NCI-H1930 (cell line): Measurements from ENCODE around the gene GAGE12C.
"Not testable (repeated sequence)": the region's sequence is repeated elsewhere in the genome, so short reads cannot be mapped to it uniquely, and the experiment has no call there.

ENCODE experiments used
- DNase-seq, 2 experiments: peaks; one replicate each; lab custom pipeline; 2025; lab: John Stamatoyannopoulos, UW

Gene GAGE12C, protein sequence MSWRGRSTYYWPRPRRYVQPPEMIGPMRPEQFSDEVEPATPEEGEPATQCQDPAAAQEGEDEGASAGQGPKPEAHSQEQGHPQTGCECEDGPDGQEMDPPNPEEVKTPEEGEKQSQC

DNA sequence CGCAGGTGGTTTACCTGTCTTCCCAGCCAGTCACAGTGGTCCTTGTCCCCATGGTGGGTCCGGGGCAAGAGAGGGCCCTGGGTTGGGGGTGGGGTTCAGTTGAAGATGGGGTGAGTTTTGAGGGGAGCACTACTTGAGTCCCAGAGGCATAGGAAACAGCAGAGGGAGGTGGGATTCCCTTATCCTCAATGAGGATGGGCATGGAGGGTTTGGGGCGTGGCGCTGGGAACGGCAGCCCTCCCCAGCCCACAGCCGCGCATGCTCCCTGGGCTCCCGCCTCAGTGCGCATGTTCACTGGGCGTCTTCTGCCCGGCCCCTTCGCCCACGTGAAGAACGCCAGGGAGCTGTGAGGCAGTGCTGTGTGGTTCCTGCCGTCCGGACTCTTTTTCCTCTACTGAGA, at the start of gene GAGE12C:
Gene GAGE12C (plus strand): TSS at position 301 of the 400 bp plus-strand sequence. CDS start 1,155 bp downstream, outside the sequence.
- not testable (repeated sequence) for DNase-seq

DNA sequence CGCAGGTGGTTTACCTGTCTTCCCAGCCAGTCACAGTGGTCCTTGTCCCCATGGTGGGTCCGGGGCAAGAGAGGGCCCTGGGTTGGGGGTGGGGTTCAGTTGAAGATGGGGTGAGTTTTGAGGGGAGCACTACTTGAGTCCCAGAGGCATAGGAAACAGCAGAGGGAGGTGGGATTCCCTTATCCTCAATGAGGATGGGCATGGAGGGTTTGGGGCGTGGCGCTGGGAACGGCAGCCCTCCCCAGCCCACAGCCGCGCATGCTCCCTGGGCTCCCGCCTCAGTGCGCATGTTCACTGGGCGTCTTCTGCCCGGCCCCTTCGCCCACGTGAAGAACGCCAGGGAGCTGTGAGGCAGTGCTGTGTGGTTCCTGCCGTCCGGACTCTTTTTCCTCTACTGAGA, 9.5 kb downstream of the GAGE12C start, which contains the start of gene GAGE12D:
Gene GAGE12D (plus strand): TSS at position 301 of the 400 bp plus-strand sequence. CDS start 1,155 bp downstream, outside the sequence.
- not testable (repeated sequence) for DNase-seq

DNA sequence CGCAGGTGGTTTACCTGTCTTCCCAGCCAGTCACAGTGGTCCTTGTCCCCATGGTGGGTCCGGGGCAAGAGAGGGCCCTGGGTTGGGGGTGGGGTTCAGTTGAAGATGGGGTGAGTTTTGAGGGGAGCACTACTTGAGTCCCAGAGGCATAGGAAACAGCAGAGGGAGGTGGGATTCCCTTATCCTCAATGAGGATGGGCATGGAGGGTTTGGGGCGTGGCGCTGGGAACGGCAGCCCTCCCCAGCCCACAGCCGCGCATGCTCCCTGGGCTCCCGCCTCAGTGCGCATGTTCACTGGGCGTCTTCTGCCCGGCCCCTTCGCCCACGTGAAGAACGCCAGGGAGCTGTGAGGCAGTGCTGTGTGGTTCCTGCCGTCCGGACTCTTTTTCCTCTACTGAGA, 19.0 kb downstream of the GAGE12C start, which contains the start of gene GAGE12E:
Gene GAGE12E (plus strand): TSS at position 301 of the 400 bp plus-strand sequence. CDS start 1,155 bp downstream, outside the sequence.
- not testable (repeated sequence) for DNase-seq

DNA sequence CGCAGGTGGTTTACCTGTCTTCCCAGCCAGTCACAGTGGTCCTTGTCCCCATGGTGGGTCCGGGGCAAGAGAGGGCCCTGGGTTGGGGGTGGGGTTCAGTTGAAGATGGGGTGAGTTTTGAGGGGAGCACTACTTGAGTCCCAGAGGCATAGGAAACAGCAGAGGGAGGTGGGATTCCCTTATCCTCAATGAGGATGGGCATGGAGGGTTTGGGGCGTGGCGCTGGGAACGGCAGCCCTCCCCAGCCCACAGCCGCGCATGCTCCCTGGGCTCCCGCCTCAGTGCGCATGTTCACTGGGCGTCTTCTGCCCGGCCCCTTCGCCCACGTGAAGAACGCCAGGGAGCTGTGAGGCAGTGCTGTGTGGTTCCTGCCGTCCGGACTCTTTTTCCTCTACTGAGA, 28.6 kb downstream of the GAGE12C start, which contains the start of gene GAGE12F:
Gene GAGE12F (plus strand): TSS at position 301 of the 400 bp plus-strand sequence. CDS start 1,155 bp downstream, outside the sequence.
- not testable (repeated sequence) for DNase-seq

DNA sequence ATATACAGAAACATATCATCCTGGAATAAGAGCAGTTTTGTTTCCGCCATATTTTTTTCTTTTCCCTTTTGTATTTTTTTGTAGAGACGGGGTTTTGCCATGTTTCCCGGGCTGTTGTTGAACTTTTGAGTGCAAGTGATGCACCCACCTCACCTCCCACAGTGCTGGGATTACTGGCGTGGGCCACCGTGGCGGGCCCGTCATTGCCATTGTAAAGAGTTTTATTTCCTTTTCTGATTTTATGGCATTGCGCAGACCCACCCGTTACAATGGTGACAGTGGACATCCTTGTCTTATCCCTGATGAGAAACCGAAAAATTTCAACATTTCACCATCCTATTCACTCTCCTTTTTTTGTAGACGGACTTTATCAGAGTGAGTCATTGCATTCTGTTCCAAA, 36.8 kb downstream of the GAGE12C start:
- not testable (repeated sequence) for DNase-seq

DNA sequence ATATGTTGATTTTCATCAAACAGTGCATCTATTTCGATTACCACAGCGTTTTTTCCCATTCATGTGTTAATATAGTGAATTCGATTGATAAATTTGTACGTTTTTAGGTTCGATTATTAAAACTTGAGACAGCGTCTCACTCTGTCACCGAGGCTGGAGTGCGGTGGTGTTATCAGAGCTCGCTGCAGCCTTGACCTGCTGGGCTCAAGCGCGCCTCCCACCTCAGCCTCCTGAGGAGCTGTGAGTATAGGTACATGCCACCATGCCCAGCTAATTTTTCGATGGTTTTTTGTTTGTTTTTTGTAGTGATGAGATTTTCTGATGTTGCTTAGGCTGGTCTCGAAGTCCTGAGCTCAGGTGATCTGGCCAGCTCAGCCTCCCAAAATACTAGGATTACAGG, 37.2 kb downstream of the GAGE12C start:
- not testable (repeated sequence) for DNase-seq

DNA sequence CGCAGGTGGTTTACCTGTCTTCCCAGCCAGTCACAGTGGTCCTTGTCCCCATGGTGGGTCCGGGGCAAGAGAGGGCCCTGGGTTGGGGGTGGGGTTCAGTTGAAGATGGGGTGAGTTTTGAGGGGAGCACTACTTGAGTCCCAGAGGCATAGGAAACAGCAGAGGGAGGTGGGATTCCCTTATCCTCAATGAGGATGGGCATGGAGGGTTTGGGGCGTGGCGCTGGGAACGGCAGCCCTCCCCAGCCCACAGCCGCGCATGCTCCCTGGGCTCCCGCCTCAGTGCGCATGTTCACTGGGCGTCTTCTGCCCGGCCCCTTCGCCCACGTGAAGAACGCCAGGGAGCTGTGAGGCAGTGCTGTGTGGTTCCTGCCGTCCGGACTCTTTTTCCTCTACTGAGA, 38.1 kb downstream of the GAGE12C start, which contains the start of gene GAGE12G:
Gene GAGE12G (plus strand): TSS at position 301 of the 400 bp plus-strand sequence. CDS start 1,155 bp downstream, outside the sequence.
- not testable (repeated sequence) for DNase-seq

DNA sequence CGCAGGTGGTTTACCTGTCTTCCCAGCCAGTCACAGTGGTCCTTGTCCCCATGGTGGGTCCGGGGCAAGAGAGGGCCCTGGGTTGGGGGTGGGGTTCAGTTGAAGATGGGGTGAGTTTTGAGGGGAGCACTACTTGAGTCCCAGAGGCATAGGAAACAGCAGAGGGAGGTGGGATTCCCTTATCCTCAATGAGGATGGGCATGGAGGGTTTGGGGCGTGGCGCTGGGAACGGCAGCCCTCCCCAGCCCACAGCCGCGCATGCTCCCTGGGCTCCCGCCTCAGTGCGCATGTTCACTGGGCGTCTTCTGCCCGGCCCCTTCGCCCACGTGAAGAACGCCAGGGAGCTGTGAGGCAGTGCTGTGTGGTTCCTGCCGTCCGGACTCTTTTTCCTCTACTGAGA, 47.7 kb downstream of the GAGE12C start, which contains the start of gene GAGE12H:
Gene GAGE12H (plus strand): TSS at position 301 of the 400 bp plus-strand sequence. CDS start 1,155 bp downstream, outside the sequence.
- DNase-seq = not testable (repeated sequence)
